ENCODE data around the gene PAX5. TPM values are rescaled to one million over a fixed set of nuclear protein-coding genes. Genes with fewer than 3 reads are reported as not detected.

PAX5 gene
- total RNA-seq, 1 experiment from 2014 or later: 6.6 TPM

- no peak for TF ChIP-seq ERG (CRISPR knock-in tag; IDR thresholded peaks at IDR 0.05)
- TF ChIP-seq AFF4 (CRISPR knock-in tag; IDR thresholded peaks at IDR 0.05; ENCODE audit: borderline replicate concordance): no peak
- no peak for TF ChIP-seq TP53 (CRISPR knock-in tag; IDR thresholded peaks at IDR 0.05)
- no peak for TF ChIP-seq ZNF232 (CRISPR knock-in tag; IDR thresholded peaks at IDR 0.05)
- TF ChIP-seq, protein P1, sequence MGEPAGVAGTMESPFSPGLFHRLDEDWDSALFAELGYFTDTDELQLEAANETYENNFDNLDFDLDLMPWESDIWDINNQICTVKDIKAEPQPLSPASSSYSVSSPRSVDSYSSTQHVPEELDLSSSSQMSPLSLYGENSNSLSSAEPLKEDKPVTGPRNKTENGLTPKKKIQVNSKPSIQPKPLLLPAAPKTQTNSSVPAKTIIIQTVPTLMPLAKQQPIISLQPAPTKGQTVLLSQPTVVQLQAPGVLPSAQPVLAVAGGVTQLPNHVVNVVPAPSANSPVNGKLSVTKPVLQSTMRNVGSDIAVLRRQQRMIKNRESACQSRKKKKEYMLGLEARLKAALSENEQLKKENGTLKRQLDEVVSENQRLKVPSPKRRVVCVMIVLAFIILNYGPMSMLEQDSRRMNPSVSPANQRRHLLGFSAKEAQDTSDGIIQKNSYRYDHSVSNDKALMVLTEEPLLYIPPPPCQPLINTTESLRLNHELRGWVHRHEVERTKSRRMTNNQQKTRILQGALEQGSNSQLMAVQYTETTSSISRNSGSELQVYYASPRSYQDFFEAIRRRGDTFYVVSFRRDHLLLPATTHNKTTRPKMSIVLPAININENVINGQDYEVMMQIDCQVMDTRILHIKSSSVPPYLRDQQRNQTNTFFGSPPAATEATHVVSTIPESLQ (CRISPR knock-in tag; IDR thresholded peaks at IDR 0.05): no peak
- no peak for TF ChIP-seq ELF4 (CRISPR knock-in tag; IDR thresholded peaks at IDR 0.05; ENCODE audit: low read depth)
- TF ChIP-seq FOXP1 (CRISPR knock-in tag; IDR thresholded peaks at IDR 0.05; ENCODE audit: borderline replicate concordance): no peak
- TF ChIP-seq ARID4B (CRISPR knock-in tag; IDR thresholded peaks at IDR 0.05; ENCODE audit: borderline replicate concordance): no peak
- TF ChIP-seq ZNF219 (CRISPR knock-in tag; IDR thresholded peaks at IDR 0.05; ENCODE audit: borderline replicate concordance): no peak
- no peak for TF ChIP-seq NFYB (CRISPR knock-in tag; conservative IDR thresholded peaks at IDR 0.05; ENCODE audit: low read depth)
These were observed 242.7 kb downstream of the PAX5 start (continued) for GRCh38 chr9:36791222-36791950.

- CTCF ChIA-PET: interaction anchor here (1.7 to 3.2 kb wide), 3 partner anchors 17 to 83 kb away, joined by 9 to 19 read pairs (median 15); no protein-coding TSS in a partner anchor
- DNase-seq (ENCODE audit: low spot score) (no peak), ATAC-seq (no peak)
- Mint-ChIP-seq H3K36me3 (peaks cover 4% of the 10 kb centered on the region), H3K27me3 (ENCODE audit: low read depth) (peaks cover 3% of the 10 kb centered on the region; the same call in 1 of the 2 replicates), H3K4me1 (peaks cover 4% of the 10 kb centered on the region), H3K9me3 (peaks cover 12% of the 10 kb centered on the region), H3K4me3 (no peak overlapping the region), H3K27ac (no peak overlapping the region)
- POLR2A ChIA-PET: no interaction called here
- TF ChIP-seq ARID4B (CRISPR knock-in tag; IDR thresholded peaks at IDR 0.05; ENCODE audit: borderline replicate concordance) (no peak), NR2C2 (CRISPR knock-in tag; IDR thresholded peaks at IDR 0.05) (no peak), CBFB (CRISPR knock-in tag; IDR thresholded peaks at IDR 0.05; ENCODE audit: low read depth) (no peak), ESRRA (CRISPR knock-in tag; IDR thresholded peaks at IDR 0.05; ENCODE audit: borderline replicate concordance) (no peak), ETV6 (CRISPR knock-in tag; IDR thresholded peaks at IDR 0.05) (no peak), PREB (CRISPR knock-in tag; IDR thresholded peaks at IDR 0.05; ENCODE audit: borderline replicate concordance) (no peak)
- TF ChIP-seq, protein P2, sequence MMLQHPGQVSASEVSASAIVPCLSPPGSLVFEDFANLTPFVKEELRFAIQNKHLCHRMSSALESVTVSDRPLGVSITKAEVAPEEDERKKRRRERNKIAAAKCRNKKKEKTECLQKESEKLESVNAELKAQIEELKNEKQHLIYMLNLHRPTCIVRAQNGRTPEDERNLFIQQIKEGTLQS (CRISPR knock-in tag; conservative IDR thresholded peaks at IDR 0.05): no peak
These were observed 244.2 kb downstream of the PAX5 start for GRCh38 chr9:36789886-36790285.

All from WTC11 (cell line).